NCI-H2107 (cell line): ENCODE results near the gene RPS6KB1.
"Not testable (repeated sequence)": the region's sequence is repeated elsewhere in the genome, so short reads cannot be mapped to it uniquely, and the experiment has no call there.

Experiments
- DNase-seq: peaks from one replicate; lab custom pipeline; 2025; lab: John Stamatoyannopoulos, UW

Gene RPS6KB1

DNA sequence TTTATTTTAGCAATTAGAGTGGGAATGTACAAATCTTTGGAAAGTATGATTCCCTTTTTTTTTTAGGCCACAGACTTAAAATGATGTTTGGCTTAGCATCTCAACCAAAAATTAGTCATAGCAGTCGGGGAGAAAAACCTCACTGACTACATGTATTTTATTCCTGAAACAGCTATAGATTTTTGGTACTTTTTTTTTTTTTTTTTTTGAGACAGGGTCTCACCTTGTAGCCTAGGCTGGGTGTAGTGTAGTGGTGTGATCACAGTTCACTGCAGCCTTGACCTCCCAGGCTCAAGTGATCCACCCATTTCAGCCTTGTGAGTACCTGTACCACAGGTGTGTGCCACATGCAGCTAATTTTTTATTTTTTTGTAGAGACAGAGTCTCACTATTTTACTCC lies 48.2 kb downstream of the RPS6KB1 start:
- no peak for DNase-seq

DNA sequence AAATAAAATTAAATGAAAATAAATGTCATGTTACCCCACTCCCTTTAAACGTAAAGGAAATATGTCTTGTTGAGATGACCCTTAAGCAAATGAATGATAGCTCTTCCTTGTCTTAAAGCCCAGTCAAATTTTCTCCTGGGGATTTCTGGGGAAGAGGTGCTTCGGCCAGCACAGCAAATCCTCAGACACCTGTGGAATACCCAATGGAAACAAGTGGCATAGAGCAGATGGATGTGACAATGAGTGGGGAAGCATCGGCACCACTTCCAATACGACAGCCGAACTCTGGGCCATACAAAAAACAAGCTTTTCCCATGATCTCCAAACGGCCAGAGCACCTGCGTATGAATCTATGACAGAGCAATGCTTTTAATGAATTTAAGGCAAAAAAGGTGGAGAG lies 53.5 kb downstream of the RPS6KB1 start:
- not testable (repeated sequence) for DNase-seq

DNA sequence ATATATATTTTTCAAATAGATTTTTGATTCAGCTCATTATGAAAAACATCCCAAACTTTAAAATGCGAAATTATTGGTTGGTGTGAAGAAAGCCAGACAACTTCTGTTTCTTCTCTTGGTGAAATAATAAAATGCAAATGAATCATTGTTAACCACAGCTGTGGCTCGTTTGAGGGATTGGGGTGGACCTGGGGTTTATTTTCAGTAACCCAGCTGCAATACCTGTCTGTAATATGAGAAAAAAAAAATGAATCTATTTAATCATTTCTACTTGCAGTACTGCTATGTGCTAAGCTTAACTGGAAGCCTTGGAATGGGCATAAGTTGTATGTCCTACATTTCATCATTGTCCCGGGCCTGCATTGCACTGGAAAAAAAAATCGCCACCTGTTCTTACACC lies 54.4 kb downstream of the RPS6KB1 start:
- DNase-seq: not testable (repeated sequence)

- DNase-seq: no peak
These were observed 57.1 kb downstream of the RPS6KB1 start for GRCh38 chr17:59950049-59950448.

- DNase-seq: no peak
These were observed 61.9 kb downstream of the RPS6KB1 start for GRCh38 chr17:59954856-59955255.

DNA sequence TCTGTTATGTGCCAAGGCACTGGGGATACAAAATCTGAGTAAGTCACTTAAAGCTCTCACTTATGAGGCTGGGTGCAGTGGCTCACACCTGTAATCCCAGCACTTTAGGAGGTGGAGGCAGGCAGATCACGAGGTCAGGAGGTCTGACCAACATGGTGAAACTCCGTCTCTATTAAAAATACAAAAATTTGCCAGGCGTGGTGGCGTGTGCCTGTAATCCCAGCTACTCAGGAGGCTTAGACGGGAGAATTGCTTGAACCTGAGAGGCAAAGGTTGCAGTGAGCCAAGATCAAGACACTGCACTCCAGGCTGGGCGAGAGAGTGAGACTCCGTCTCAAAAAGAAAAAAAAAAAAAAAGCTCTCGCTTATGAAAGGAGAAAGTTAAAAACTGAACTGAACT lies 66.7 kb downstream of the RPS6KB1 start:
- not testable (repeated sequence) for DNase-seq

DNA sequence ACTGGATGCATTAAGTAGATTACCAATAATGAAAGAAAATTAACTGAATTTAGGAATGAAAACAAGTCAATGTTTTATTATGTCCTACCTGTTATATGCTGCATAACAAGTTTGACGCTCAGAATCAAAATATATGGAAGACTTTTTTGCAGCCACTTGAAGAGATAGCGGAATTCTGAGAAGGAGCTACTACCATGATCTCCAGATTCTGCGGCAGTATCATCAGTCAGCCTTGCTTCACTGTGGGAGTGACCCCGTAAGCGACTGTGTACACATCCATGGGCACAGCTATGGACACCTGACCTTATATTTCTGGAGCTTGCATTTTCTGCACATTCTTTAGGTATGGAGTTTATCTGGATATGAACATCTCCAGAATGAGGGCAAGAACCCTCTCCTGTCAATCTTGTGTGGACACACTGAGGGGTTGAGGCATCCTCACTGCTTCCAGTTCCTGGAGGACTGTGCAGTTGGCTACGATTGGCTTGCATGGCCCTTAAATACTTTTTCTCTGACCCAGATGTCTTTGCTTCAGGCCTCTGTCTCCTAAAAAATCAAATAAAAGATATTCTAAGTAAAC lies 69.9 kb downstream of the RPS6KB1 start:
- DNase-seq: no peak

DNA sequence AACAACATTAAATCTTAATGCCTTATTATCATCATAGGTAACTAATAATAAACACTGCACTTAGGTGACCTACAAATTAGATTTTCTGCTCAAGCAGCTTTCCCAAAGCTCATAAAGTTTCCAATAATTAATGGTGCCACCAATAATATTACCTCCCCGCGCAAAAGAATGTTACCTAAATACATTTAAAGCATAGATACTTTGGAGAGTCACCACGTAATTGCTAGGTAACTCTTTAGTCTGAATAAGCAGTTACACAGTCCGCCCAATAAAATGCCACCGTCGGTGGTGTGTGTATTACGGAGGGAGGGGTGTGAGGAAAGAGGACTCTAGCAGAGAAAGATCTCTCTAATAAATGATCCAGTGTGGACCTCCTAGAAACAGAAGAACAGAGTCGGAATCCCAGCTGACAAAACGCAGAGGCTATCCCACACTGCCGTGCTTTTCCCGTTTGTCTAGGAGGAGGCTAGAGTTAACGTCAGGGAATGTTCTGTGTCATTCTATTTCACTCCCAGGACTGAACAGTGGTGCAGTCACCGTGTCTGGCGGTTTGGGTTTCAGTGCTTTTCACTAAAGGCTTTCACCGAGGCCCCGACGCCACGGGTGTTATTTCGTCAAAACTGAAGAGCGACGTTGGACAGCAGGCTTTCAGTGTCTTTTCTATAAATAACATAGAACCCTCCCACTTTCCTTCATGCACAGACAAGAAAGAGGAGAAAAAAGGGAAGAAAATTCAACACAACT lies 71.0 kb downstream of the RPS6KB1 start:
- peak; percentile 36 for DNase-seq

DNA sequence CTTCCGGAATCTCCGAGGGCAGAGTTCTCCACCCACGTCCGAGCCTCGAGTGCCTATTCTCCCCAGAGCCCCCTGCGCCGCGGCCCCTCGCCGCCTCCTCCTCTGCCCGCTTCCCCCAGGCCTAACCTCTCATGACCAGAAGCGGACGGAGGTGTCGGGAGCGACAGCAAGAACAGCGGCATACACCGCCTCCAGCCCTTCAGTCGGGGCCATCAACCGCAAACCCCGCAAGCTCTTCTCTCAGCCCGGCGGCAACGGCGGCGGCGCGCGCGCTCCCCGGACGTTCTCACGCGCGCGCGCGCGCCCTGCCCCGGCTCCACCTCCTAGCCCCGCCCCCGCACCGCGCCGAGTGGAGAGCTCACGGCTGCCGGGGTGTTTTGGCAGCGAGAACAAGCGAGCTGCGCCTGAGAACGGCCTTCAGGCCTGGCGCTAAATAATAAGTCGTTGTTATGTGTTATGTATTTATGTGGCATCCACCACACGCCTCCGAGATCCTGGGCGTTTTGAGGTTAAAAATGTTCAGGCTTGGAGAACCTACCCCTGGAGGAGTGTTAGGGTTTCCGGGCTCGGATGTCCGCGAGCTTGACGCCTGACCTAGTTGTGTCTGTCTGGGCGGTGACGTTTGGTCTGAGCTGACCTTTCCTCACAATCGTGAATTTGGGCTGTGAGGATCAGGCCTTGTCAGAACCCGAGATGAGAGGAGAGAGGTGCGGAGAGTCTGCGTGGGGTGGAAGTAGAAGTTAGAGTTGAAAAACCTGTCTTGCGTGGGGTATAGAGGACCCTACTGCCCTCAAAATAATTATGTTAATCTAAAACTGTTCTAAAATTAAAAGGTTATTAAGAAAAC lies 71.8 kb downstream of the RPS6KB1 start, which contains the start of gene RNFT1:
Gene RNFT1, minus strand, starts transcription at position 259 of the 847 bp plus-strand sequence. Its CDS starts 77 bp downstream, at position 182.
- DNase-seq: peak; percentile 73

DNA sequence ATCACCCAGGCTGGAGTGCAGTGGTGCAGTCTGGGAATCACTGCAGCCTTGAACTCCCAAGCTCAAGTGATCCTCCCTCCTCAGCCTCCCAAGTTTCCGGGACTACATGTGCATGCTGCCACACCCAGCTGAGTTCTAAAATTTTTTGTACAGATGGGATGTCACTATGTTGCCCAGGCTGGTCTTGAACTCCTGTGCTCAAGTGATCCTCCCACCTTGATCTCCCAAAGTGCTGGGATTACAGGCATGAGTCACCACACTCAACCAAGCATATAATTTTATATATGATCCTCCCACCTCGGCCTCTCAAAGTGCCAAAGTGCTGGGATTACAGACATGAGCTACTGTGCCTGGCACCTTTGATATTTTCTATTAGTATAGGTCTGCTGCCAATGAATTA lies 78.8 kb downstream of the RPS6KB1 start:
- not testable (repeated sequence) for DNase-seq

DNA sequence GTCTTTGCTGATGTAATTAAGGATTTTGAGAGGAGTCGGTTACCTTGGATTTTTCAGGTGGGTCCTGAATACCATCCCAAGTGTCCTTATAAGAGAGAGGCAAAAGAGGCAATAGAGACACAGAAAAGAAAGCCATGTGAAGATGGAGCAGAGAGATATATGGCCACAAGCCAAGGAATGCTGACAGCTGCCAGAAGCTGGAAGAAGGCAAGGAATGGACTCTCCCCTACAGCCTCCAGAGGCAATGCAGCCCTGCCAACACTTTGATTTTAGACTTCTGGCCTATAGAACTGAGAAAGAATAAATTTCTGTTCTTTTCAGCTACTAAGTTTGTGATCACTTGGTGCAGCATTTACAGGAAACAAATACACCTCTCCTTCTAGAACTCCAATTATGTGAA lies 79.9 kb downstream of the RPS6KB1 start:
- DNase-seq: no peak

GRCh38 chr17:59973483-59973882 lies 80.6 kb downstream of the RPS6KB1 start:
- not testable (repeated sequence) for DNase-seq

DNA sequence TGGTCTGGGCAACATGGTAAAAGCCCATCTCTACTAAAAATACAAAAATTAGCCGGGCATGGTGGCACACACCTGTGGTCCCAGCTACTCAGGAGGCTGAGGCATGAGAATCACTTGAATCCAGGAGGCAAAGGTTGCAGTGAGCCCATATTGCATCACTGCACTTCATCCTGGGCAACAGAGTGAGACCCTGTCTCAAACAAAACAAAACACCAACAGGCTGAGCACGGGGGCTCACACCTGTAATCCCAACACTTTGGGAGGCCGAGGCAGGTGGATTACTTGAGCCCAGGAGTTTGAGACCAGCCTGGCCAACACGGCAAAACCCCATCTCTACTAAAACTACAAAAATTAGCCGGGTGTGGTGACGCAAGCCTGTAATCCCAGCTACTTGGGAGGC lies 82.2 kb downstream of the RPS6KB1 start:
- not testable (repeated sequence) for DNase-seq

DNA sequence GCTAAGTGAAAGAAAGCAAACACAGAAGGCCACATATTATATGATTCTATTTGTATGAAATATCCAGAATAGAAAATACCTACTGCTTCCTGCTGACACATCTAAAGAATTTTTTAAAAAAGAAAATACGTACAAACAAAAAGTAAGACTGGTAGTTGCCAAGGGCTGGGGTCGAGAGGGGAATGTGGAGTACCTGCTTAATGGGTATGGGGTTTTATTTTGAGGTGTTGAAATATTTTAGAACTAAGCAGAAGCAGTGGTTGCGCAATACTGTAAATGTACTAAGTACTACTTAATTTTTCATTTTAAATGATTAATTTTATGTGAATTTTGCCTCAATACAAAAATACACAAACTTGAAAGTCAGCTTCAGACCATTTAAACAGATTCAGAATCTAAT lies 103.7 kb downstream of the RPS6KB1 start:
- DNase-seq: not testable (repeated sequence)
